IMR-90 (cell line): ENCODE results near the gene ANKRD65. TPM values are rescaled to one million over a fixed set of nuclear protein-coding genes. Genes with fewer than 3 reads are reported as not detected.
"Not testable (repeated sequence)": the region's sequence is repeated elsewhere in the genome, so short reads cannot be mapped to it uniquely, and the experiment has no call there.

Experiments
- ATAC-seq: fragments of 200-7000 bp; cut with Tn5 transposase; 2 replicates; pipeline ENCODE4 v1.9.1; 2020; ENCODE audit warnings: low read depth, mild to moderate bottlenecking, moderate library complexity
- BruUV-seq: library from RNA; stranded (reverse); fragments of 400-500 nt; replicated peaks from 2 replicates; lab custom pipeline; 2021; lab: Mats Ljungman, UMichigan
- CTCF ChIA-PET: fragments of 300-600 bp; formaldehyde crosslinking; extraction: SDS; loops from one replicate; lab custom pipeline; 2021; ENCODE audit warnings: antibody characterized with exemption; lab: Yijun Ruan, JAX
- POLR2A ChIA-PET: fragments of 300-600 bp; sonication (Branson Sonifier 250); formaldehyde crosslinking; loops from one replicate; lab custom pipeline; 2022; ENCODE audit warnings: antibody characterized with exemption; ENCODE audit not compliant: unreplicated experiment; lab: Charles Lee
- DNase-seq: peaks from one replicate; pipeline ENCODE4 v3.0.0; 2013
- H2AFZ ChIP-seq: replicated peaks from 2 replicates; pipeline ENCODE3; 2013; ENCODE audit warnings: low read length, mild to moderate bottlenecking; ENCODE audit not compliant: poor library complexity
- H2AK5ac ChIP-seq: 2 replicates; pipeline ENCODE4 v1.6.1; 2013; ENCODE audit warnings: low read depth, low read length, inconsistent platforms
- H2AK9ac ChIP-seq: replicated peaks from 2 replicates; pipeline ENCODE3; 2013; ENCODE audit warnings: mild to moderate bottlenecking, low read depth, low read length, moderate library complexity; ENCODE audit not compliant: poor library complexity
- H2BK120ac ChIP-seq: 2 replicates; pipeline ENCODE4 v1.6.1; 2013; ENCODE audit warnings: low read depth, low read length, inconsistent platforms
- H2BK15ac ChIP-seq: 3 replicates; pipeline ENCODE4 v1.6.1; 2013; ENCODE audit warnings: low read depth, low read length, inconsistent platforms
- H2BK20ac ChIP-seq: 2 replicates; pipeline ENCODE4 v1.6.1; 2013; ENCODE audit warnings: low read depth, mild to moderate bottlenecking, inconsistent platforms, low read length, moderate library complexity
- H2BK5ac ChIP-seq: 2 replicates; pipeline ENCODE4 v1.6.1; 2013; ENCODE audit warnings: mild to moderate bottlenecking, low read depth, low read length, inconsistent platforms; ENCODE audit not compliant: poor library complexity, severe bottlenecking
- H3K14ac ChIP-seq: replicated peaks from 2 replicates; pipeline ENCODE4 v1.6.1; 2013; ENCODE audit warnings: low read depth, low read length, inconsistent platforms
- H3K18ac ChIP-seq: 2 replicates; pipeline ENCODE4 v1.6.1; 2013; ENCODE audit warnings: low read depth, low read length, control low read depth
- H3K23ac ChIP-seq: 2 replicates; pipeline ENCODE4 v1.6.1; 2013; ENCODE audit warnings: low read depth, low read length, inconsistent platforms
- H3K27ac ChIP-seq: 2 replicates; pipeline ENCODE4 v1.5.1; 2013; ENCODE audit warnings: mild to moderate bottlenecking, control low read depth, low read length; ENCODE audit not compliant: insufficient read depth
- H3K27me3 ChIP-seq: 2 replicates; pipeline ENCODE4 v1.6.1; 2013; ENCODE audit warnings: low read length; ENCODE audit not compliant: control insufficient read depth, insufficient read depth
- H3K36me3 ChIP-seq: 2 replicates; pipeline ENCODE4 v1.6.1; 2013; ENCODE audit warnings: low read length, mixed read lengths; ENCODE audit not compliant: control insufficient read depth, insufficient read depth
- H3K4ac ChIP-seq: 2 replicates; pipeline ENCODE4 v1.6.1; 2013; ENCODE audit warnings: low read depth, low read length, inconsistent platforms
- H3K4me1 ChIP-seq: 2 replicates; pipeline ENCODE4 v1.6.1; 2013; ENCODE audit warnings: low read length, mixed read lengths; ENCODE audit not compliant: control insufficient read depth, insufficient read depth
- H3K4me2 ChIP-seq: 2 replicates; pipeline ENCODE4 v1.6.1; 2013; ENCODE audit warnings: low read depth, mild to moderate bottlenecking, control low read depth, low read length, moderate library complexity
- H3K4me3 ChIP-seq: 2 replicates; pipeline ENCODE4 v1.5.1; 2013; ENCODE audit warnings: low read depth, mild to moderate bottlenecking, control low read depth, low read length, moderate library complexity; ENCODE audit not compliant: insufficient read depth
- H3K56ac ChIP-seq: 2 replicates; pipeline ENCODE4 v1.6.1; 2013; ENCODE audit warnings: low read length, inconsistent platforms; ENCODE audit not compliant: insufficient read depth; ENCODE audit errors: extremely low read depth
- H3K79me1 ChIP-seq, 2 experiments: 2 replicates each; pipeline ENCODE4 v1.6.1; 2013; ENCODE audit warnings: low read length in 2 of 2, inconsistent platforms in 1 of 2, low read depth in 1 of 2
- H3K9ac ChIP-seq: 2 replicates; pipeline ENCODE4 v1.6.1; 2013; ENCODE audit warnings: low read depth, low read length, control low read depth
- H3K9me1 ChIP-seq: 2 replicates; pipeline ENCODE4 v1.6.1; 2013; ENCODE audit warnings: low read length, inconsistent platforms; ENCODE audit not compliant: insufficient read depth
- H3K9me3 ChIP-seq: 2 replicates; pipeline ENCODE4 v1.6.1; 2013; ENCODE audit warnings: low read length; ENCODE audit not compliant: control insufficient read depth, insufficient read depth
- H4K20me1 ChIP-seq: 2 replicates; pipeline ENCODE4 v1.6.1; 2013; ENCODE audit warnings: low read length, inconsistent platforms; ENCODE audit not compliant: insufficient read depth
- H4K5ac ChIP-seq: 2 replicates; pipeline ENCODE4 v1.6.1; 2013; ENCODE audit warnings: mild to moderate bottlenecking, low read depth, low read length, control low read depth
- H4K8ac ChIP-seq, 2 experiments: 2 replicates each; pipeline ENCODE4 v1.6.1; 2013; ENCODE audit warnings: low read depth in 2 of 2, low read length in 2 of 2, control low read depth in 1 of 2, inconsistent platforms in 1 of 2
- H4K91ac ChIP-seq: 2 replicates; pipeline ENCODE4 v1.6.1; 2013; ENCODE audit warnings: low read depth, low read length, inconsistent platforms; ENCODE audit not compliant: insufficient read depth
- WGBS, 2 experiments: methylation state at CpG; one replicate each; pipeline versions ENCODE4 v1.1.5 to v1.1.7; 2013; ENCODE audit warnings: missing lambda C conversion rate in 2 of 2; ENCODE audit not compliant: insufficient read length in 1 of 2; ENCODE audit errors: extremely low coverage in 2 of 2; 5-methylcytosine and 5-hydroxymethylcytosine counted together
- dilution Hi-C: fragments of 300-500 bp; cut with HindIII; formaldehyde crosslinking; loops from one replicate; pipeline ENCODE4 v1.14.3; 2018; ENCODE audit warnings: low sequenced_read_pairs; ENCODE audit not compliant: unreplicated experiment
- in situ Hi-C: fragments of 300-500 bp; cut with MboI; formaldehyde crosslinking; loops from 3 replicates; pipeline ENCODE4 v1.14.3; 2019; ENCODE audit warnings: low sequenced_read_pairs, inconsistent platforms, mixed read lengths
- intact Hi-C: fragments of 100-400 bp; cut with micrococcal nuclease; formaldehyde crosslinking; loops from 2 replicates; pipeline ENCODE4 v1.10.0; 2022
- polyA plus RNA-seq, 3 experiments: library from polyadenylated mRNA; depleted of rRNA; stranded (reverse); fragments of >200 nt; gene quantifications; 2 replicates each; pipeline ENCODE4 v1.2.3, GENCODE V29; 2012; ENCODE audit warnings: low replicate concordance in 1 of 3
- total RNA-seq: library from RNA; depleted of rRNA; stranded (reverse); fragments of >200 nt; gene quantifications from 2 replicates; pipeline ENCODE4 v1.2.3, GENCODE V29; 2012

The ANKRD65 gene
- total and polyA plus RNA-seq, 2 of the 4 experiments (the other 2 are of a cell fraction) = 0.09 TPM; not detected in 1

DNA sequence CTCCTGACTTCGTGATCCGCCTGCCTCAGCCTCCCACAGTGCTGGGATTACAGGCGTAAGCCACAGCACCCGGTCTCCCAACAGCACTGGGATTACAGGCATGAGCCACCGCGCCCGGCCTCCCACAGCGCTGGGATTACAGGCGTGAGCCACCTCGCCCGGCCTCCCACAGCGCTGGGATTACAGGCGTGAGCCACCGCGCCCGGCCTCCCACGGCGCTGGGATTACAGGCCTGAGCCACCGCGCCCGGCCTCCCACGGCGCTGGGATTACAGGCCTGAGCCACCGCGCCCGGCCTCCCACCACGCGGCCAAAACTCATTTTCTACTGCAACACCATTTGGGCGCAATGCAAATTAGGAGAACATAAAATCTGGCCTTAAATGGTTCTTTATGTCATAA, 35.7 kb downstream of the ANKRD65 start:
- H2AFZ ChIP-seq, ATAC-seq, H3K27ac ChIP-seq, in situ Hi-C loops, H3K23ac ChIP-seq, H4K8ac ChIP-seq, H3K14ac ChIP-seq, H3K56ac ChIP-seq, H3K9me3 ChIP-seq, H3K4me2 ChIP-seq, H2BK120ac ChIP-seq, CTCF ChIA-PET, H3K4me3 ChIP-seq, POLR2A ChIA-PET, H3K9me1 ChIP-seq, H3K27me3 ChIP-seq, H2AK9ac ChIP-seq, dilution Hi-C loops, H3K18ac ChIP-seq, BruUV-seq, H2BK5ac ChIP-seq, DNase-seq, intact Hi-C loops, H3K4ac ChIP-seq, H4K5ac ChIP-seq, H2BK20ac ChIP-seq, H3K4me1 ChIP-seq, H2BK15ac ChIP-seq, H3K9ac ChIP-seq, H2AK5ac ChIP-seq, H4K91ac ChIP-seq: not testable (repeated sequence)
- H4K20me1 ChIP-seq = peaks cover 13% of the 10 kb centered on the region
- peaks cover 14 to 40% of the 10 kb centered on the region in 2 experiments; a peak in 3 of 4 replicates for H3K79me1 ChIP-seq
- 95% methylated on average over 16 of the region's 29 CpGs; no CpG with 5 or more reads in 1 of the 2 experiments for WGBS, 2 experiments
- peaks cover 52% of the 10 kb centered on the region for H3K36me3 ChIP-seq
